Esophagus muscularis mucosa (tissue), 4 donors: Measurements from ENCODE around the gene ACTL8. TPM values are rescaled to one million over a fixed set of nuclear protein-coding genes. Genes with fewer than 3 reads are reported as not detected.

Experiments
- DNase-seq: peaks from one replicate; pipeline ENCODE4 v3.0.0-alpha.2; 2017; ENCODE audit errors: extremely low spot score
- H3K27ac ChIP-seq, 4 donors: fragments of 200-600 bp; sonication (generic); replicated peaks in 1 of 4; 1 replicate in 3 of 4; 2 replicates in 1 of 4; pipeline ENCODE4 v1.5.1; 2016 to 2019; ENCODE audit warnings: mild to moderate bottlenecking in 1 of 4
- H3K27me3 ChIP-seq, 4 donors: fragments of 200-600 bp; sonication (generic); one replicate each; pipeline versions ENCODE4 v1.5.1 to v1.6.0; 2016 to 2019
- H3K36me3 ChIP-seq, 4 donors: fragments of 200-600 bp; sonication (generic); one replicate each; pipeline ENCODE4 v1.5.1; 2016 to 2019
- H3K4me1 ChIP-seq, 4 donors: fragments of 200-600 bp; sonication (generic); one replicate each; pipeline ENCODE4 v1.5.1; 2016 to 2019
- H3K4me3 ChIP-seq, 4 donors: fragments of 200-600 bp; sonication (generic); 1 replicate in 2 of 4; 2 replicates in 2 of 4; pipeline ENCODE4 v1.5.1; 2016 to 2019; ENCODE audit warnings: mild to moderate bottlenecking in 4 of 4, moderate library complexity in 1 of 4
- H3K9me3 ChIP-seq, 4 donors: fragments of 200-600 bp; sonication (generic); 1 replicate in 3 of 4; 2 replicates in 1 of 4; pipeline ENCODE4 v1.5.1; 2016 to 2019
- CTCF ChIP-seq, 3 experiments: fragments of 200-600 bp in 2 of 3; fragments of 450-650 bp in 1 of 3; sonication (generic) in 2 of 3; IDR thresholded peaks; one replicate each; pipeline ENCODE4 v1.5.1; 2017 to 2019; ENCODE audit warnings: antibody characterized with exemption in 3 of 3, mild to moderate bottlenecking in 2 of 3, moderate library complexity in 1 of 3
- EP300 ChIP-seq: sonication (generic); formaldehyde crosslinking; IDR thresholded peaks from one replicate; pipeline ENCODE4 v1.6.1; 2017; ENCODE audit warnings: antibody characterized with exemption
- POLR2A ChIP-seq: fragments of 450-650 bp; IDR thresholded peaks from one replicate; pipeline ENCODE4 v1.6.1; 2017; ENCODE audit warnings: antibody characterized with exemption, moderate library complexity, mild to moderate bottlenecking, low read depth
- POLR2AphosphoS5 ChIP-seq, 2 donors: sonication (generic); formaldehyde crosslinking; IDR thresholded peaks; one replicate each; pipeline ENCODE4 v1.6.1; 2017; ENCODE audit warnings: antibody characterized with exemption in 2 of 2
- WGBS: methylation state at CpG from one replicate; pipeline ENCODE4 v1.1.5; 2018; 5-methylcytosine and 5-hydroxymethylcytosine counted together
- intact Hi-C: fragments of 100-400 bp; cut with DNase I; formaldehyde crosslinking; loops from one replicate; pipeline ENCODE4 v1.15.1; 2023
- total RNA-seq, 4 donors: library from RNA; depleted of rRNA; stranded (reverse); fragments of >200 nt; gene quantifications; one replicate each; pipeline versions ENCODE4 v1.1.0 to v1.2.1, GENCODE V29; 2016

ACTL8 gene
- total RNA-seq, 4 donors from 2014 or later = not detected

DNA sequence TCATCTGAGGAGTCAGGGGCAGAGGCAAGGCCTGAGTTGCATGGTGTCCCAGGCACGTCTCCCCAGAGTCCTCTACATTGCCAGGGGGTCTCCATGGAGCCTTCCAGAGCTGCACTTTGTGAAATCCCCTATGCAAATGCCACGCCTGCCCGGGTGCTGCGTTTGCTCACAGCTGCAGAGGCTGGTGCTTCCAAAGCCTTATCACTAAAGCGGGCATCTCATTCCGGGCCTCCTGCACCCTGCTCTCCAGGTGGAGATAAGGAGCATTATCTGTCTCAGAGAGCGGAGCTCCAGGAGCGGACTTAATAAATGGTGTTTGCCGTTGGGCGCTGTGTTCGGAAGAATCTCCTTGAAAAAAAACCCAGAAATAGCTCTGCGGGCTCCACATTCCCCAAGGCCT lies 25.9 kb upstream of the ACTL8 start:
- H3K9me3 ChIP-seq = no peaks in the 10 kb centered on the region
- DNase-seq = no peak
- intact Hi-C loops = no loop called here
- no peaks in the 10 kb centered on the region for H3K4me1 ChIP-seq
- 84% methylated on average over 11 of the region's 12 CpGs for WGBS
- TF ChIP-seq EP300 = no peak
- TF ChIP-seq POLR2A = no peak
- TF ChIP-seq CTCF (IDR thresholded peaks at IDR 0.05) = no peak
- no peak for TF ChIP-seq POLR2AphosphoS5 (IDR thresholded peaks at IDR 0.05)
- H3K36me3 ChIP-seq = no peaks in the 10 kb centered on the region
- H3K27ac ChIP-seq = no peak overlapping the region
- peaks cover 0 to 37% (median 0%) of the 10 kb centered on the region in 4 donors for H3K27me3 ChIP-seq
- no peak overlapping the region for H3K4me3 ChIP-seq

- Histone ChIP-seq H3K36me3 (no peaks in the 10 kb centered on the region), H3K9me3 (no peaks in the 10 kb centered on the region), H3K27ac (no peak overlapping the region), H3K27me3 (peaks cover 0 to 34% (median 0%) of the 10 kb centered on the region in 4 donors), H3K4me3 (no peak overlapping the region), H3K4me1 (no peaks in the 10 kb centered on the region)
- TF ChIP-seq CTCF (IDR thresholded peaks at IDR 0.05) = no peak
- TF ChIP-seq POLR2AphosphoS5 (IDR thresholded peaks at IDR 0.05) = no peak
- TF ChIP-seq EP300 = no peak
- TF ChIP-seq POLR2A = no peak
- no peak for DNase-seq
- intact Hi-C loops = no loop called here
- 71% methylated on average over 7 of the region's 10 CpGs for WGBS
These were observed 25.2 kb upstream of the ACTL8 start for GRCh38 chr1:17729909-17730308.

DNA sequence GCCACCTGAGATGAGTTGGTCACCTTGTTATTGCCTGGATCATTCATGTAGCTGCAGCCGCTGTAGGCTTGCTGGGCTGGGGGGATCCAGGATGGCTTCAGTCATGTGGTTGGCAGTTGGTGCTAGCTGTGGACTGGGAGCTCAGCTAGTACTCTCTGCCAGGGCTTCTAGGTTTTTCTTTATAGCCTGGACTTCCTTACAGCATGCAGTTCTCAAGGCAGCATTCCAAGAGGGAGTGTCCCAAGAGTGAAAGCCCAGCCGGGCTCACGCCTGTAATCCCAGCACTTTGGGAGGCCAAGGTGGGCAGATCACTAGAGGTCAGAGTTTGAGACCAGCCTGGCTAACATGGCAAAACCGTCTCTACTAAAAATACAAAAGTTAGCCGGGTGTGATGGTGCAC lies 23.7 kb upstream of the ACTL8 start:
- H3K4me1 ChIP-seq = no peaks in the 10 kb centered on the region
- intact Hi-C loops = no loop called here
- peaks cover 0 to 48% (median 0%) of the 10 kb centered on the region in 4 donors for H3K27me3 ChIP-seq
- H3K4me3 ChIP-seq = no peak overlapping the region
- no peaks in the 10 kb centered on the region for H3K9me3 ChIP-seq
- TF ChIP-seq EP300 (no peak), POLR2A (no peak), CTCF (IDR thresholded peaks at IDR 0.05) (no peak), POLR2AphosphoS5 (IDR thresholded peaks at IDR 0.05) (no peak)
- no peak for DNase-seq
- 80% methylated on average over 2 of the region's 5 CpGs for WGBS
- H3K27ac ChIP-seq = no peak overlapping the region
- H3K36me3 ChIP-seq = no peaks in the 10 kb centered on the region

GRCh38 chr1:17732475-17732874 lies 22.7 kb upstream of the ACTL8 start:
- Histone ChIP-seq H3K4me1 (no peaks in the 10 kb centered on the region), H3K27me3 (peaks cover 0 to 58% (median 0%) of the 10 kb centered on the region in 4 donors), H3K27ac (no peak overlapping the region), H3K9me3 (no peaks in the 10 kb centered on the region), H3K36me3 (no peaks in the 10 kb centered on the region), H3K4me3 (no peak overlapping the region)
- WGBS = 65% methylated on average over 2 of the region's 2 CpGs
- intact Hi-C loops = no loop called here
- no peak for DNase-seq
- no peak for TF ChIP-seq POLR2AphosphoS5 (IDR thresholded peaks at IDR 0.05)
- TF ChIP-seq EP300 = no peak
- no peak for TF ChIP-seq CTCF (IDR thresholded peaks at IDR 0.05)
- TF ChIP-seq POLR2A = no peak

DNA sequence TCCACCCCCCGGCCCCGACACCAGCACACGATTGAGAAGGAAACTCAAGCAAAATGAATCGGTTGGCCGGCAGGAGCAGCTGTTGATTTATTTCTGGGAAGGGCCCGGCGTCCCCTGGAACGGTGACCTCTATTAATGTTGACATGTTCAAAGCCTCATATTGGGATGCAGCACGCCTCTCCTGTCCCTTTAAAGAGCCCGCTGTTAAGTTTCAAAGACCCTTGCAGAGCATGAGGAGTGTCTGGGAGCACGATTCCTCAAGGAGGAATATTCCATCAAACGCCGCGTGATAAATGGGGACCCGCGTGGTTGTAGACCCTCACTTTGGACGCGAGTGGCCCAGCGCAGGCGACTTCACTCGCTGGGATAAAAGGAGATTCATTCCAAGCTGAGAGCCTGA lies 21.5 kb upstream of the ACTL8 start:
- Histone ChIP-seq H3K4me3 (no peak overlapping the region), H3K27me3 (peaks cover 0 to 61% (median 0%) of the 10 kb centered on the region in 4 donors), H3K36me3 (no peaks in the 10 kb centered on the region), H3K9me3 (no peaks in the 10 kb centered on the region), H3K4me1 (no peaks in the 10 kb centered on the region), H3K27ac (no peak overlapping the region)
- no peak for DNase-seq
- WGBS = 73% methylated on average over 21 of the region's 21 CpGs
- intact Hi-C loops = no loop called here
- TF ChIP-seq EP300 = no peak
- TF ChIP-seq POLR2A = no peak
- no peak for TF ChIP-seq CTCF (IDR thresholded peaks at IDR 0.05)
- TF ChIP-seq POLR2AphosphoS5 (IDR thresholded peaks at IDR 0.05) = no peak
